NB4 (cell line): ENCODE results near the gene MED13L.

Source experiments
- DNase-seq: peaks from one replicate; pipeline ENCODE4 v3.0.0; 2010; ENCODE audit warnings: low read depth
- H3K4me3 ChIP-seq: one replicate; pipeline ENCODE4 v1.5.1; 2011; ENCODE audit warnings: mild to moderate bottlenecking, low read depth, low read length, moderate library complexity
- CTCF ChIP-seq: IDR thresholded peaks from one replicate; pipeline ENCODE4 v1.5.1; 2012; ENCODE audit warnings: low read depth, low read length
- MAX ChIP-seq: IDR thresholded peaks from 2 replicates; pipeline ENCODE4 v1.6.1; 2011; ENCODE audit warnings: low read depth, low read length
- MYC ChIP-seq: IDR thresholded peaks from 2 replicates; pipeline ENCODE4 v1.6.1; 2011; ENCODE audit warnings: low read depth, low read length
- POLR2A ChIP-seq: IDR thresholded peaks from 2 replicates; pipeline ENCODE4 v1.6.1; 2011; ENCODE audit warnings: mild to moderate bottlenecking; ENCODE audit not compliant: insufficient read length; ENCODE audit errors: extremely low read depth

The MED13L gene

GRCh38 chr12:116078396-116078795 is 199.1 kb downstream of the MED13L start:
- TF ChIP-seq POLR2A (no peak), MYC (no peak), MAX (no peak), CTCF (no peak)
- H3K4me3 ChIP-seq, result no peak overlapping the region
- DNase-seq, result no peak

GRCh38 chr12:116077431-116077830 is 200.1 kb downstream of the MED13L start:
- DNase-seq, result no peak
- H3K4me3 ChIP-seq, result no peak overlapping the region
- TF ChIP-seq CTCF, result no peak
- no peak for TF ChIP-seq POLR2A
- TF ChIP-seq MAX, result no peak
- TF ChIP-seq MYC, result no peak

- DNase-seq, result no peak
- no peak overlapping the region for H3K4me3 ChIP-seq
- TF ChIP-seq POLR2A, result no peak
- no peak for TF ChIP-seq MAX
- no peak for TF ChIP-seq CTCF
- TF ChIP-seq MYC, result no peak
Measured at GRCh38 chr12:116076399-116076798, 201.1 kb downstream of the MED13L start.

- DNase-seq, result no peak
- TF ChIP-seq POLR2A (no peak), CTCF (no peak), MYC (no peak), MAX (no peak)
- no peak overlapping the region for H3K4me3 ChIP-seq
Measured at GRCh38 chr12:116074686-116075085, 202.8 kb downstream of the MED13L start.

- H3K4me3 ChIP-seq, result no peak overlapping the region
- DNase-seq, result no peak
- no peak for TF ChIP-seq CTCF
- no peak for TF ChIP-seq MAX
- TF ChIP-seq POLR2A, result no peak
- TF ChIP-seq MYC, result no peak
Measured at GRCh38 chr12:116071555-116072230, 205.8 kb downstream of the MED13L start.

- TF ChIP-seq POLR2A (no peak), MYC (no peak), CTCF (no peak), MAX (no peak)
- DNase-seq, result no peak
- no peak overlapping the region for H3K4me3 ChIP-seq
Measured at GRCh38 chr12:116070444-116070843, 207.0 kb downstream of the MED13L start.
